Measurements from ENCODE around the gene RPTOR. TPM values are rescaled to one million over a fixed set of nuclear protein-coding genes. Genes with fewer than 3 reads are reported as not detected.
A peak's percentile ranks its signal among the peaks of the same experiment; 100 is the strongest.

The RPTOR gene
- total RNA-seq, 4 donors from 2014 or later, result 19.0 to 48.3 (median 27.3) TPM

GRCh38 chr17:80770881-80771611 lies 226.4 kb downstream of the RPTOR start:
- no peaks in the 10 kb centered on the region for H3K9me3 ChIP-seq
- intact Hi-C loops (cut with DNase I; ENCODE audit: low total_unique reads), result no loop called here
- no peaks in the 10 kb centered on the region for H3K27me3 ChIP-seq
- H3K27ac ChIP-seq, result no peak overlapping the region
- H3K4me1 ChIP-seq, result peaks cover 0 to 5% of the 10 kb centered on the region in 2 donors
- DNase-seq, result no peak
- no peaks in the 10 kb centered on the region for H3K36me3 ChIP-seq
- no peak overlapping the region for H3K4me3 ChIP-seq
- TF ChIP-seq, protein P1, sequence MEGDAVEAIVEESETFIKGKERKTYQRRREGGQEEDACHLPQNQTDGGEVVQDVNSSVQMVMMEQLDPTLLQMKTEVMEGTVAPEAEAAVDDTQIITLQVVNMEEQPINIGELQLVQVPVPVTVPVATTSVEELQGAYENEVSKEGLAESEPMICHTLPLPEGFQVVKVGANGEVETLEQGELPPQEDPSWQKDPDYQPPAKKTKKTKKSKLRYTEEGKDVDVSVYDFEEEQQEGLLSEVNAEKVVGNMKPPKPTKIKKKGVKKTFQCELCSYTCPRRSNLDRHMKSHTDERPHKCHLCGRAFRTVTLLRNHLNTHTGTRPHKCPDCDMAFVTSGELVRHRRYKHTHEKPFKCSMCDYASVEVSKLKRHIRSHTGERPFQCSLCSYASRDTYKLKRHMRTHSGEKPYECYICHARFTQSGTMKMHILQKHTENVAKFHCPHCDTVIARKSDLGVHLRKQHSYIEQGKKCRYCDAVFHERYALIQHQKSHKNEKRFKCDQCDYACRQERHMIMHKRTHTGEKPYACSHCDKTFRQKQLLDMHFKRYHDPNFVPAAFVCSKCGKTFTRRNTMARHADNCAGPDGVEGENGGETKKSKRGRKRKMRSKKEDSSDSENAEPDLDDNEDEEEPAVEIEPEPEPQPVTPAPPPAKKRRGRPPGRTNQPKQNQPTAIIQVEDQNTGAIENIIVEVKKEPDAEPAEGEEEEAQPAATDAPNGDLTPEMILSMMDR (IDR thresholded peaks at IDR 0.05), result no peak
- no peak for TF ChIP-seq POLR2A (IDR thresholded peaks at IDR 0.05)

GRCh38 chr17:80771612-80772005 lies 227.0 kb downstream of the RPTOR start:
- Histone ChIP-seq H3K27me3 (no peaks in the 10 kb centered on the region), H3K9me3 (no peaks in the 10 kb centered on the region), H3K27ac (no peak overlapping the region), H3K4me3 (no peak overlapping the region), H3K4me1 (peaks cover 0 to 5% of the 10 kb centered on the region in 2 donors), H3K36me3 (no peaks in the 10 kb centered on the region)
- TF ChIP-seq, protein P1 (IDR thresholded peaks at IDR 0.05), result no peak
- no peak for TF ChIP-seq POLR2A (IDR thresholded peaks at IDR 0.05)
- intact Hi-C loops (cut with DNase I; ENCODE audit: low total_unique reads), result no loop called here
- no peak for DNase-seq

DNA sequence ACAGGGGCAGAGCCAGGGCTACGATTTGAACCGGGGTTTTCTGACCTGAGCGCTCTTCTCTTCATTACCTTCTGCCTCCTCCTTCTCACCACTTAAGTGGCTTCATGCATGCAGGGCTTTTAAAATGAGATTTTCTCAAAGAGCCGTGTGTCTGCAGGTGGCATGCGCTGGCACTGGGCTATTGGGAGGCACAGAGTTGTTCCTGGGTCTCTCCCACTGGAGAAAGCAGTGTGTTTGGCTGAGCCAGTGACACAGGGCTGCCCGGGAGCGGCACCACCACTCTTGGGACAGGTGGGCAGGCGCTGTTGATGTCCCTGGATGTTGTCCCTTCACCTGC lies 228.2 kb downstream of the RPTOR start:
- TF ChIP-seq POLR2A (IDR thresholded peaks at IDR 0.05), result no peak
- TF ChIP-seq, protein P1 (IDR thresholded peaks at IDR 0.05), result no peak
- Histone ChIP-seq H3K36me3 (no peaks in the 10 kb centered on the region), H3K27ac (peak overlapping the region; percentile 13 to 65), H3K4me3 (no peak overlapping the region), H3K27me3 (no peaks in the 10 kb centered on the region), H3K4me1 (peaks cover 0 to 5% of the 10 kb centered on the region in 2 donors), H3K9me3 (no peaks in the 10 kb centered on the region)
- intact Hi-C loops (cut with DNase I; ENCODE audit: low total_unique reads), result no loop called here
- DNase-seq, result no peak

DNA sequence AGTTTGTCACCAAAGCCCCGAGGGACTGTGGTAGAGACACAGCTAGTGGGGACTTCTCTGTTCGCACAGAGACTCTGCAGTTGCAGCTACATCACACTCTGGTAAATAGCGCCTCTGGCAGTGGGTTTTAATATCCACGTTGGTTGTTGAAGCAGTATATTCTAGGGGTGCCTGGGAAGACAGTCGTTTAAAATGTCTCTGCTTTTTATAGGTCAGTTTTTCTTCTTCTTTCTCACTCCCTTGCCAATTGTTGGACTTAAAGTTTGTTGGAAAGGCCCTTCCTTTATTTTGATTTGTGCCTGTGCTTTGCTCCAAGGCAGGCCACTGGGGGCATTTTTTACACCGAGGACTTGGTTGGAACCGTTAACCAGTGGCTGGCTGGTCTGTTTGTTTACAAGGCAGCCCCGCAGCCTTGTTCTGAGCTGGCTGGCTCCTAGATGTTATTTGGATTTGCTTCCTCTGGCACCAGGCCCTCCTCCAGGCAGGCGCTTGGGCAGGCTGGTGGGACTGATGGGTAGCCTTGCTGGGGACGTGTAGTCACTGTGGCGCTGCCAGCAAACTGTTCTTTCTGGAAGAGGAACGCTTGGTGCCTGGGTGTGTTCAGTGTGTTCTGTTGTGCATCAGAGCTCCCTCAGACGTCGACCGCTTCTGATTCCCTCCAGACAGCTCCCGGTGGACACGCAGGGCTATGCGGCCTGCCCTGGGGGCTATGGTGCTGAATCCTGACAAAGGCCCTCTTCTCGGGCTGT lies 228.8 kb downstream of the RPTOR start:
- peak in 1 of 2 donors; percentile 47 for DNase-seq
- H3K4me1 ChIP-seq, result peaks cover 0 to 5% of the 10 kb centered on the region in 2 donors
- H3K27ac ChIP-seq, result peak overlapping the region; percentile 35 to 65

More for the DNA sequence above, 228.8 kb downstream of the RPTOR start:
- H3K9me3 ChIP-seq, result no peaks in the 10 kb centered on the region
- no peaks in the 10 kb centered on the region for H3K27me3 ChIP-seq
- no peaks in the 10 kb centered on the region for H3K36me3 ChIP-seq
- H3K4me3 ChIP-seq, result no peak overlapping the region
- no peak for TF ChIP-seq POLR2A (IDR thresholded peaks at IDR 0.05)
- TF ChIP-seq, protein P1 (IDR thresholded peaks at IDR 0.05), result no peak
- intact Hi-C loops (cut with DNase I; ENCODE audit: low total_unique reads), result no loop called here
